OCI-LY1 (cell line): ENCODE data around the gene RNF44.

Source experiments
- H2AFZ ChIP-seq: fragments of 200-600 bp; sonication (generic), shearing (Covaris generic); 2 replicates; pipeline ENCODE4 v1.6.0; 2014; ENCODE audit warnings: antibody characterized with exemption, mild to moderate bottlenecking, low read length
- H3F3A ChIP-seq: fragments of 200-600 bp; sonication (generic), shearing (Covaris generic); 2 replicates; pipeline ENCODE4 v1.6.0; 2014; ENCODE audit warnings: mild to moderate bottlenecking, antibody characterized with exemption, low read length, moderate library complexity; ENCODE audit not compliant: insufficient read depth
- H3K27ac ChIP-seq: fragments of 200-600 bp; sonication (generic); 2 replicates; pipeline ENCODE4 v1.5.1; 2014; ENCODE audit warnings: low read length, mixed run types, mild to moderate bottlenecking, low read depth; ENCODE audit not compliant: poor library complexity, severe bottlenecking
- H3K27me3 ChIP-seq: fragments of 200-600 bp; sonication (generic); 2 replicates; pipeline ENCODE4 v1.6.0; 2014; ENCODE audit warnings: antibody characterized with exemption, mild to moderate bottlenecking, low read length, moderate library complexity; ENCODE audit not compliant: insufficient read depth
- H3K36me3 ChIP-seq: fragments of 200-600 bp; sonication (generic); 2 replicates; pipeline ENCODE4 v1.6.1; 2014; ENCODE audit warnings: mild to moderate bottlenecking, antibody characterized with exemption, low read length, moderate library complexity, mixed read lengths; ENCODE audit not compliant: insufficient read depth
- H3K4me1 ChIP-seq: fragments of 200-600 bp; sonication (generic); 2 replicates; pipeline ENCODE4 v1.5.1; 2014; ENCODE audit warnings: mild to moderate bottlenecking, low read length, moderate library complexity; ENCODE audit not compliant: insufficient read depth, severe bottlenecking
- H3K4me2 ChIP-seq: fragments of 200-600 bp; sonication (generic), shearing (Covaris generic); 2 replicates; pipeline ENCODE4 v1.6.1; 2014; ENCODE audit warnings: low read length
- H3K4me3 ChIP-seq: fragments of 200-600 bp; sonication (generic); 2 replicates; pipeline ENCODE4 v1.5.1; 2014; ENCODE audit warnings: low read length, low read depth, mild to moderate bottlenecking, mixed read lengths; ENCODE audit not compliant: poor library complexity, severe bottlenecking
- H3K79me2 ChIP-seq: fragments of 200-600 bp; shearing (Covaris generic); 2 replicates; pipeline ENCODE4 v1.6.1; 2016; ENCODE audit warnings: mixed run types, low read length, mixed read lengths; ENCODE audit not compliant: insufficient read depth
- H3K9ac ChIP-seq: fragments of 200-600 bp; sonication (generic), shearing (Covaris generic); 2 replicates; pipeline ENCODE4 v1.6.1; 2014; ENCODE audit warnings: mild to moderate bottlenecking, low read length, mixed read lengths
- H3K9me2 ChIP-seq: fragments of 200-600 bp; sonication (generic), shearing (Covaris generic); 2 replicates; pipeline ENCODE4 v1.6.1; 2014; ENCODE audit warnings: low read depth, mild to moderate bottlenecking, low read length, mixed read lengths
- H3K9me3 ChIP-seq: fragments of 200-600 bp; shearing (Covaris generic); 2 replicates; pipeline ENCODE4 v1.6.1; 2014; ENCODE audit warnings: low read length, mixed read lengths
- H4K20me1 ChIP-seq: fragments of 200-600 bp; sonication (generic), shearing (Covaris generic); 2 replicates; pipeline ENCODE4 v1.6.0; 2016; ENCODE audit warnings: mild to moderate bottlenecking, low read length; ENCODE audit not compliant: insufficient read depth
- CTCF ChIP-seq: fragments of 200-600 bp; sonication (generic), shearing (Covaris generic); IDR thresholded peaks from 2 replicates; pipeline ENCODE4 v1.5.1; 2017; ENCODE audit warnings: mild to moderate bottlenecking, antibody characterized with exemption, low read length, moderate library complexity, mixed read lengths
- EZH2 ChIP-seq: fragments of 200-600 bp; sonication (generic), shearing (Covaris generic); IDR thresholded peaks from 2 replicates; pipeline ENCODE4 v1.8.0; 2017; ENCODE audit warnings: borderline replicate concordance, mixed run types, mild to moderate bottlenecking, antibody characterized with exemption, low read length, moderate library complexity, mixed read lengths

The RNF44 gene

GRCh38 chr5:176543428-176544182 lies 6.4 kb upstream of the RNF44 start:
- Histone ChIP-seq H3K9me2 (no peaks in the 10 kb centered on the region), H3K79me2 (no peaks in the 10 kb centered on the region), H2AFZ (no peak overlapping the region; the same call in 1 of the 2 replicates), H4K20me1 (no peaks in the 10 kb centered on the region), H3K4me2 (peak overlapping the region; percentile 98), H3K9me3 (no peaks in the 10 kb centered on the region), H3K36me3 (no peaks in the 10 kb centered on the region), H3F3A (no peaks in the 10 kb centered on the region), H3K4me3 (peak overlapping the region; percentile 73), H3K27me3 (no peaks in the 10 kb centered on the region), H3K9ac (peak overlapping the region; percentile 88), H3K4me1 (peaks cover 35% of the 10 kb centered on the region), H3K27ac (peak overlapping the region; percentile 80)
- TF ChIP-seq CTCF (no peak), EZH2 (no peak)

GRCh38 chr5:176542596-176543427 lies 5.6 kb upstream of the RNF44 start:
- Histone ChIP-seq H3K9me3 (no peaks in the 10 kb centered on the region), H3K4me3 (peak overlapping the region; percentile 81), H3K79me2 (no peaks in the 10 kb centered on the region), H4K20me1 (no peaks in the 10 kb centered on the region), H3K36me3 (no peaks in the 10 kb centered on the region), H3K9ac (peak overlapping the region; percentile 100), H3K4me1 (peaks cover 42% of the 10 kb centered on the region), H3K4me2 (peak overlapping the region; percentile 98), H3K27me3 (no peaks in the 10 kb centered on the region), H3K27ac (peak overlapping the region; percentile 80), H2AFZ (no peak overlapping the region), H3K9me2 (no peaks in the 10 kb centered on the region), H3F3A (no peaks in the 10 kb centered on the region)
- TF ChIP-seq EZH2 (no peak), CTCF (no peak; the same call in 1 of the 2 replicates)

- no peaks in the 10 kb centered on the region for H3K27me3 ChIP-seq
- H3K9me3 ChIP-seq, result no peaks in the 10 kb centered on the region
- peak overlapping the region; percentile 80 for H3K27ac ChIP-seq
- H3K79me2 ChIP-seq, result no peaks in the 10 kb centered on the region
- TF ChIP-seq EZH2 (no peak), CTCF (no peak)
- no peaks in the 10 kb centered on the region for H3F3A ChIP-seq
- H2AFZ ChIP-seq, result no peak overlapping the region
- peak overlapping the region; percentile 100 for H3K9ac ChIP-seq
- peak overlapping the region; percentile 81 for H3K4me3 ChIP-seq
- peaks cover 42% of the 10 kb centered on the region for H3K4me1 ChIP-seq
- no peaks in the 10 kb centered on the region for H4K20me1 ChIP-seq
- peak overlapping the region; percentile 88 for H3K4me2 ChIP-seq
- no peaks in the 10 kb centered on the region for H3K9me2 ChIP-seq
- H3K36me3 ChIP-seq, result no peaks in the 10 kb centered on the region
These were observed 5.0 kb upstream of the RNF44 start for GRCh38 chr5:176542135-176542595.
